K562 (cell line): Measurements from ENCODE around the gene DOK7.

ENCODE experiments used
- BRCA1 ChIP-seq, 2 experiments: fragments of 450-650 bp in 1 of 2; sonication (generic) in 1 of 2; formaldehyde crosslinking in 1 of 2; IDR thresholded peaks; 2 replicates each; pipeline versions ENCODE4 v1.5.0 to v1.6.1; 2017 to 2020; ENCODE audit warnings: mild to moderate bottlenecking in 1 of 2, missing genetic modification reagents in 1 of 2
- CHD1 ChIP-seq: fragments of 200-600 bp; sonication (generic); IDR thresholded peaks from one replicate; pipeline ENCODE4 v1.6.1; 2012; ENCODE audit warnings: mild to moderate bottlenecking, moderate library complexity, low read length, inconsistent platforms
- CTCF ChIP-seq, 3 experiments: IDR thresholded peaks in 2 of 3; conservative IDR thresholded peaks in 1 of 3; 2 replicates each; pipeline ENCODE4 v1.5.1; 2011 to 2012; ENCODE audit warnings: low read length in 3 of 3, mild to moderate bottlenecking in 3 of 3, control low read depth in 2 of 3, improper control_type of control experiment in 1 of 3, inconsistent platforms in 1 of 3, low read depth in 1 of 3, mixed read lengths in 1 of 3, moderate library complexity in 1 of 3; ENCODE audit not compliant: insufficient read depth in 2 of 3
- CUX1 ChIP-seq: fragments of 200-800 bp; sonication (Bioruptor generic); IDR thresholded peaks from 2 replicates; pipeline ENCODE4 v1.6.1; 2016; ENCODE audit warnings: missing genetic modification characterization, missing compliant biosample characterization
- HOMEZ ChIP-seq: fragments of 250-450 bp; sonication (Bioruptor Pico); IDR thresholded peaks from 2 replicates; pipeline ENCODE4 v1.4.0; 2020; ENCODE audit warnings: mild to moderate bottlenecking, moderate library complexity
- NONO ChIP-seq, 2 experiments: fragments of 200-400 bp in 1 of 2; fragments of 450-650 bp in 1 of 2; formaldehyde crosslinking in 1 of 2; IDR thresholded peaks; 2 replicates each; pipeline ENCODE4 v1.6.1; 2017; ENCODE audit warnings: low read depth in 2 of 2, mild to moderate bottlenecking in 2 of 2, moderate library complexity in 2 of 2, low read length in 1 of 2
- PHF8 ChIP-seq: fragments of 200-600 bp; sonication (generic); IDR thresholded peaks from 2 replicates; pipeline ENCODE4 v1.6.1; 2012; ENCODE audit warnings: mixed run types, mild to moderate bottlenecking, inconsistent platforms, low read length, moderate library complexity, borderline replicate concordance
- TAF15 ChIP-seq: fragments of 200-400 bp; formaldehyde crosslinking; IDR thresholded peaks from 2 replicates; pipeline ENCODE4 v1.6.1; 2017; ENCODE audit warnings: mild to moderate bottlenecking, low read depth, low read length, moderate library complexity
- ZNF644 ChIP-seq: fragments of 200-800 bp; sonication (Bioruptor generic); IDR thresholded peaks from 2 replicates; pipeline ENCODE4 v1.6.1; 2016; ENCODE audit warnings: low read depth, missing genetic modification characterization, missing compliant biosample characterization
- ZNF830 ChIP-seq: fragments of 250-450 bp; sonication (Bioruptor Pico); IDR thresholded peaks from 2 replicates; pipeline ENCODE4 v1.5.0; 2021; ENCODE audit warnings: mild to moderate bottlenecking
- TF ChIP-seq, protein P1 (sequence below): fragments of 450-650 bp; IDR thresholded peaks from 2 replicates; pipeline ENCODE4 v1.6.1; 2016

DNA sequence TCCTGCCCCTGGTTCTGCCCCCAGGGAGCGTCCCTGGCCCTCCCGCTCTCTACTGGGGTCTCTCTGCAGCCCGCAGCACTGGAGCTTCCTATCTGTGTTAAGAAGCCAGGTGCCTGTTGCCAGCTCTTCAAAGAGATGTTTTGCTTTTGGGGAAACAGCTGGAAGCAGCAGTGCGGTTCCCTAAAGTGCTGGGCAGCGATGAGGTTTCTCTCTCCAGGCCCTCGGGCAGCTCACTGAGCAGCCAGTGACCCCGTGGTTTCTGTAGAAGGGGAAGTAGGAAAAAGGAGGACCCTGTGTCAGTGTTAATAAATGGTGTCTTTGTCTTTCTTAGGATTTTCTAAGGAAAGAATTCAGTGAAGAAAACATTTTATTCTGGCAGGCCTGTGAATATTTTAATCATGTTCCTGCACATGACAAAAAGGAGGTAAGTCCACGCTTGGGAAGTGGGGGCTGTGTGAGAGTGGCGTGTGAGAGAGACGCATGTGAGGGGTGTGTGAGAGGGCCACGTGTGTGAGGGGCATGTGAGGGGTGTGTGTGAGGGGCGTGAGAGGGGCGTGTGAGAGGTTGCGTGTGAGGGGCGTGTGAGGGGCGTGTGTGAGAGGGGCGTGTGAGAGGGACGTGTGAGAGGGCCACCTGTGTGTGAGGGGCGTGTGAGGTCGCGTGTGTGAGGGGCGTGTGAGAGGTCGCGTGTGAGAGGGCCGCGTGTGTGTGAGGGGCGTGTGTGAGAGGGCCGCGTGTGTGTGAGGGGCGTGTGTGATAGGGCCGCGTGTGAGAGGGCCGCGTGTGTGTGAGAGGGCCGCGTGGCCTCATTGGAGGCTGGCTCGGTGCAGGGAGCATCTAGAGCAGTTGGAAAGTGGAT, 48.5 kb upstream of the DOK7 start:
- no peak for TF ChIP-seq CTCF (IDR thresholded peaks at IDR 0.05 in 2 of 3, conservative IDR thresholded peaks at IDR 0.05 in 1 of 3; ENCODE audit: insufficient read depth in 2 of 3, low read depth in 1 of 3, low read length in 3 of 3)
- TF ChIP-seq ZNF644 (tag): no peak
- no peak for TF ChIP-seq ZNF830 (CRISPR knock-in tag)
- no peak for TF ChIP-seq BRCA1 (IDR thresholded peaks at IDR 0.05)
- no peak for TF ChIP-seq BRCA1 (CRISPR knock-in tag; IDR thresholded peaks at IDR 0.05)
- no peak for TF ChIP-seq TAF15
- no peak for TF ChIP-seq HOMEZ
- no peak for TF ChIP-seq CUX1 (CRISPR knock-in tag)
- TF ChIP-seq NONO (IDR thresholded peaks at IDR 0.05; ENCODE audit: low read depth in 2 of 2, low read length in 1 of 2): no peak
- no peak for TF ChIP-seq CHD1
- TF ChIP-seq, protein P1, sequence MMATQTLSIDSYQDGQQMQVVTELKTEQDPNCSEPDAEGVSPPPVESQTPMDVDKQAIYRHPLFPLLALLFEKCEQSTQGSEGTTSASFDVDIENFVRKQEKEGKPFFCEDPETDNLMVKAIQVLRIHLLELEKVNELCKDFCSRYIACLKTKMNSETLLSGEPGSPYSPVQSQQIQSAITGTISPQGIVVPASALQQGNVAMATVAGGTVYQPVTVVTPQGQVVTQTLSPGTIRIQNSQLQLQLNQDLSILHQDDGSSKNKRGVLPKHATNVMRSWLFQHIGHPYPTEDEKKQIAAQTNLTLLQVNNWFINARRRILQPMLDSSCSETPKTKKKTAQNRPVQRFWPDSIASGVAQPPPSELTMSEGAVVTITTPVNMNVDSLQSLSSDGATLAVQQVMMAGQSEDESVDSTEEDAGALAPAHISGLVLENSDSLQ: no peak
- TF ChIP-seq PHF8: no peak
